HL-60 (cell line): ENCODE data around the gene ZFHX3.

ENCODE experiments used
- DNase-seq, 2 experiments: peaks; one replicate each; pipeline ENCODE4 v3.0.0-alpha.2; 2010 to 2020; ENCODE audit warnings: low read depth in 1 of 2, low spot score in 1 of 2
- H3K27ac ChIP-seq: fragments of 250-450 bp; sonication (Bioruptor Pico); replicated peaks from 2 replicates; pipeline ENCODE4 v1.5.1; 2020; ENCODE audit warnings: mild to moderate bottlenecking, moderate library complexity
- H3K27me3 ChIP-seq: fragments of 250-450 bp; sonication (Bioruptor Pico); 2 replicates; pipeline ENCODE4 v1.5.1; 2021; ENCODE audit warnings: mild to moderate bottlenecking, moderate library complexity; ENCODE audit not compliant: insufficient read depth, poor library complexity, severe bottlenecking
- H3K4me3 ChIP-seq: replicated peaks from 2 replicates; pipeline ENCODE4 v1.5.1; 2011; ENCODE audit warnings: mild to moderate bottlenecking, control low read depth, low read length; ENCODE audit not compliant: insufficient read depth
- CTCF ChIP-seq: IDR thresholded peaks from one replicate; pipeline ENCODE4 v1.5.1; 2011; ENCODE audit warnings: low read length, control low read depth, inconsistent platforms; ENCODE audit not compliant: insufficient read depth
- GABPA ChIP-seq: IDR thresholded peaks from 2 replicates; pipeline ENCODE4 v1.6.1; 2012; ENCODE audit warnings: low read depth
- POLR2AphosphoS5 ChIP-seq: IDR thresholded peaks from 2 replicates; pipeline ENCODE4 v1.6.1; 2012; ENCODE audit warnings: low read depth
- SPI1 ChIP-seq: IDR thresholded peaks from 2 replicates; pipeline ENCODE4 v1.6.1; 2012; ENCODE audit warnings: low read depth, mild to moderate bottlenecking, borderline replicate concordance
- TF ChIP-seq, protein P1 (sequence below): IDR thresholded peaks from 2 replicates; pipeline ENCODE4 v1.6.1; 2012; ENCODE audit warnings: low read depth; ENCODE audit not compliant: insufficient replicate concordance

ZFHX3 gene

GRCh38 chr16:72749091-72749490 is 298.8 kb downstream of the ZFHX3 start:
- TF ChIP-seq SPI1 (no peak), CTCF (no peak), POLR2AphosphoS5 (no peak), GABPA (no peak)
- TF ChIP-seq, protein P1, sequence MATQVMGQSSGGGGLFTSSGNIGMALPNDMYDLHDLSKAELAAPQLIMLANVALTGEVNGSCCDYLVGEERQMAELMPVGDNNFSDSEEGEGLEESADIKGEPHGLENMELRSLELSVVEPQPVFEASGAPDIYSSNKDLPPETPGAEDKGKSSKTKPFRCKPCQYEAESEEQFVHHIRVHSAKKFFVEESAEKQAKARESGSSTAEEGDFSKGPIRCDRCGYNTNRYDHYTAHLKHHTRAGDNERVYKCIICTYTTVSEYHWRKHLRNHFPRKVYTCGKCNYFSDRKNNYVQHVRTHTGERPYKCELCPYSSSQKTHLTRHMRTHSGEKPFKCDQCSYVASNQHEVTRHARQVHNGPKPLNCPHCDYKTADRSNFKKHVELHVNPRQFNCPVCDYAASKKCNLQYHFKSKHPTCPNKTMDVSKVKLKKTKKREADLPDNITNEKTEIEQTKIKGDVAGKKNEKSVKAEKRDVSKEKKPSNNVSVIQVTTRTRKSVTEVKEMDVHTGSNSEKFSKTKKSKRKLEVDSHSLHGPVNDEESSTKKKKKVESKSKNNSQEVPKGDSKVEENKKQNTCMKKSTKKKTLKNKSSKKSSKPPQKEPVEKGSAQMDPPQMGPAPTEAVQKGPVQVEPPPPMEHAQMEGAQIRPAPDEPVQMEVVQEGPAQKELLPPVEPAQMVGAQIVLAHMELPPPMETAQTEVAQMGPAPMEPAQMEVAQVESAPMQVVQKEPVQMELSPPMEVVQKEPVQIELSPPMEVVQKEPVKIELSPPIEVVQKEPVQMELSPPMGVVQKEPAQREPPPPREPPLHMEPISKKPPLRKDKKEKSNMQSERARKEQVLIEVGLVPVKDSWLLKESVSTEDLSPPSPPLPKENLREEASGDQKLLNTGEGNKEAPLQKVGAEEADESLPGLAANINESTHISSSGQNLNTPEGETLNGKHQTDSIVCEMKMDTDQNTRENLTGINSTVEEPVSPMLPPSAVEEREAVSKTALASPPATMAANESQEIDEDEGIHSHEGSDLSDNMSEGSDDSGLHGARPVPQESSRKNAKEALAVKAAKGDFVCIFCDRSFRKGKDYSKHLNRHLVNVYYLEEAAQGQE = no peak

GRCh38 chr16:72744076-72744793 is 303.7 kb downstream of the ZFHX3 start:
- Histone ChIP-seq H3K27ac (no peak overlapping the region), H3K27me3 (no peaks in the 10 kb centered on the region), H3K4me3 (no peak overlapping the region)
- no peak for DNase-seq
- no peak for TF ChIP-seq GABPA
- TF ChIP-seq, protein P1 = no peak
- no peak for TF ChIP-seq CTCF
- no peak for TF ChIP-seq SPI1
- no peak for TF ChIP-seq POLR2AphosphoS5

More at GRCh38 chr16:72749091-72749490, 298.8 kb downstream of the ZFHX3 start:
- Histone ChIP-seq H3K27me3 (no peaks in the 10 kb centered on the region), H3K4me3 (no peak overlapping the region), H3K27ac (no peak overlapping the region)
- no peak for DNase-seq

- H3K4me3 ChIP-seq = no peak overlapping the region
- no peaks in the 10 kb centered on the region for H3K27me3 ChIP-seq
- no peak overlapping the region for H3K27ac ChIP-seq
- DNase-seq = no peak
- TF ChIP-seq SPI1 (no peak), GABPA (no peak), POLR2AphosphoS5 (no peak), CTCF (no peak)
- TF ChIP-seq, protein P1 = no peak
Observed at GRCh38 chr16:72743011-72743761, 304.7 kb downstream of the ZFHX3 start.
